ENCODE results near the gene ERP27. TPM values are rescaled to one million over a fixed set of nuclear protein-coding genes. Genes with fewer than 3 reads are reported as not detected.

Gene ERP27
- total RNA-seq (2014; rRNA removed; shearing (Covaris generic)), result 0.28 and 0.37 TPM in 2 replicates

- DNase-seq (ENCODE audit: low spot score), result no peak
Observed at GRCh38 chr12:14938301-14938700, at the start of gene ERP27. TSS of gene ERP27 (minus strand) at chr12:14938537. CDS start at chr12:14938508, 29 bp downstream.

GRCh38 chr12:14988035-14988434 lies 49.7 kb upstream of the ERP27 start:
- no peak for DNase-seq (ENCODE audit: low spot score)

GRCh38 chr12:14986449-14986848 lies 48.1 kb upstream of the ERP27 start:
- DNase-seq (ENCODE audit: low spot score), result peak; percentile 14

DNA sequence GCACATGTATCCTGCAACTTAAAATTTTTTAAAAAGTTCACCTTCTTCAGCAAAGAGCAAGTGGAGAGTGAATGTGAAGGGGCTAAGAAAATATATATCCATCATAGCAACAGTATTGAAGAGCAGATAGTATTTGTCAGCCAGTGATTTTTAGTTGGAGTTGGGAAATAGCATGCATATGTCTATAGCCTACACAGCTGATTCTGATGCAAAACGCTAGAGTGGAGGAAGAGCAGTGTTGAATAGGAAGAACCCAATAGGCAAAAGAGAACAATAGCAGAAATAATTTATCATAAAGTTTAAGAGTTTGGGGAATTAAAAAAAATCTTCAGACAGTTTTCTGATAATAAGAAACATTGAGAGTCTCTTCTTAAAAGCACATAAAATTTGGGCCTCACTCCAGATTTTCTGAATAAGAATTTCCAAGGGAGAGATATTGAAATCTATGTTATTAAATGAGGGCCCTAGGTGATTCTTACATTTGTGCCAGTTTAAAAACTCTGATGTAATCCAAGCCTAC lies 46.5 kb upstream of the ERP27 start:
- DNase-seq (ENCODE audit: low spot score), result no peak

DNA sequence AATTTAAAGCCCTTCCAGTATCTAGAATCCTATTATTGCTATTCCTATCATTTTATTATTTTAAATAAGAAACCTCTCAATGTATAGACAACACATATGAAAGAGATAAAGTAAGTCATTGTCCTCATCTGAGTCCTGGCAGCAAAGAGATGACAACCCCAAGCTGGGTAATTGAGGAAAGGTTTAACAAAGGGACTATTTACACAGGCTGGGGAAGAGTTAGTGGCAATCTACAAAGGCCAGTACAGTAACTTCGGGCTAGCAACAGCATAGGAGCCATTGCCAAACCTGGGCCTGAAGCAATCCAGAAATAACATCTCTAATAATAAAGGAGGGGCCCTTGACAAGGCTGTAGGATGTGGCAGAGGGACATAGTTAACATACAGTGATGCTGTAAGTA lies 45.7 kb upstream of the ERP27 start:
- no peak for DNase-seq (ENCODE audit: low spot score)

DNA sequence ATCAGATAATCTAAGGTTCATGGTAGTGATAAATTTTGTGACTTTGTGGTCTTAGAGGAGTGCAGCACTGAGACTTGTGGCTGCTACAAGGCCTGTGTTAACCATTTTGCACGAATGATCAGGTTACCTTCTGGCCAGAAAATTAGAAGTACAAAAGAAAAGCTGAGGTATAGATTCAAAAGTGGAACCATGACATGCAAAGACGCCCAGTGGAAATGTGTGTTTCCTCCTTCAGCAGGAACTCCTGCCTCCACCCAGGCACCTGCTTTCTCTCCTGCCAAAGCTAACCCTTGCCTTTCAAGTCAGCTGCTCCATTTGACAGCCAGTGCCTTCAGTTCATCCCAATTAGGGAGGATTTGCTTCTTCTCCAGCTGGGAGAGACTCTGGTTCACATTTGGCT lies 44.7 kb upstream of the ERP27 start:
- no peak for DNase-seq (ENCODE audit: low spot score)

- DNase-seq (ENCODE audit: low spot score), result no peak
Observed at GRCh38 chr12:14982562-14982961, 44.2 kb upstream of the ERP27 start.

GRCh38 chr12:14981049-14981448 lies 42.7 kb upstream of the ERP27 start:
- no peak for DNase-seq (ENCODE audit: low spot score)

DNA sequence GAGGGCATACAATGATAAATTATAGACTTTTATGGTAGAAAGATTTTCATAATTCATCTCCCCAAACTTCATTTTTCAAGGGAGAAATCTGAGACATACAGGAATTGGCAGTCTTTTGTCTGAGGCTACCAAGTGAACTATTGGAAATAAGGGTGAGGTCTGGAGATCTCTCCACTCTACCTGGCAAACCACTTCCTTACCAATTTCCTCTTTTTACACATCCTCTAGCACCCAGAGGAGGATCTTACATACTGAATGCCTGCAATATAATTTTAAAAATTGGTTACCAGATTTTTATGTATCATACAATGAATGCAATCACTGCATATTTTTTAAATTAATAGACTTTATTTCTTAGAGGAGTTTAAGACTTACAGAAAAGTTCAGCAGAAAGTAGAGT lies 41.1 kb upstream of the ERP27 start:
- DNase-seq (ENCODE audit: low spot score), result no peak

DNA sequence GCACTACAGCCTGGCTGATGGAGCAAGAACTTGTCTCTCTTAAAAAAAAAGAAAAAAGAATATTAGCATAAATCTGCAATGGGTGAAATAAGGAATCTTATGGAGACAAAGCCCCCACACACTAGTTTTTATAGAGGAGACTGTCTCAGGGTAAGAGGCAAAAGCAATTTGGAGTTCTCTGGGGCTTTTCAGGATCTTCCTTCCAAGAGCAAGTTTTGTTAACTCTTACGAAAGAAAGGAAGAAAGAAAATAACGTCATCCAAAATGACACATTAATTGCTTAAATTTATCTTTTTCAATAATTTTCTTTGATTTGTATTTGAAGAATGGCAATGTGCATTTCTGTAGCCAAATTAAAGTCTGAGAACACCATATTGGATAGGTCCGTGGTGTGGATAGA lies 38.3 kb upstream of the ERP27 start:
- DNase-seq (ENCODE audit: low spot score), result no peak

DNA sequence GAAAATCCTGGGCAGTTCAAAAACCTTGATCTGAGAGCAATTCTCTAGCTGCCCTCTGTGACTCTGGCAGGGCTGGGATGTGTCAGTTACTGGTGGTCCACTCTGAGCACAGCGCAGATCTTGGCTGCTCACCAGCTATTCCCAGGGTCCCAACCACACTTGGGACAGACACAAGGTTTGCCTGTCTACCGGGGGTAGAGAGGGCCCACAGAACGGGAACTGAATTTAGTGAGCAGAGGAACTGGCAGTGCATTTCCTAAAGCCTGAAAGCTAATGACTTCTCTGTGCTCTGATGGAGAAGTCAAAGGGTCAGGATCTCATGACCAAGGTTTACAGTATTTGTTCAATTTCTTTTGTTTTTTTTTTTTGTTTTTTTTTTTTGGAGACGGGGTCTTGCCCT lies 37.1 kb upstream of the ERP27 start:
- DNase-seq (ENCODE audit: low spot score), result no peak

- DNase-seq (ENCODE audit: low spot score), result no peak
Observed at GRCh38 chr12:14974633-14975032, 36.3 kb upstream of the ERP27 start.

GRCh38 chr12:14972816-14973215 lies 34.5 kb upstream of the ERP27 start, which contains the start of gene PDE6H:
TSS of gene PDE6H (plus strand) at chr12:14973042. CDS start at chr12:14978013, 4,971 bp downstream.
- no peak for DNase-seq (ENCODE audit: low spot score)

- DNase-seq (ENCODE audit: low spot score), result no peak
Observed at GRCh38 chr12:14970473-14970872, 32.1 kb upstream of the ERP27 start.

DNA sequence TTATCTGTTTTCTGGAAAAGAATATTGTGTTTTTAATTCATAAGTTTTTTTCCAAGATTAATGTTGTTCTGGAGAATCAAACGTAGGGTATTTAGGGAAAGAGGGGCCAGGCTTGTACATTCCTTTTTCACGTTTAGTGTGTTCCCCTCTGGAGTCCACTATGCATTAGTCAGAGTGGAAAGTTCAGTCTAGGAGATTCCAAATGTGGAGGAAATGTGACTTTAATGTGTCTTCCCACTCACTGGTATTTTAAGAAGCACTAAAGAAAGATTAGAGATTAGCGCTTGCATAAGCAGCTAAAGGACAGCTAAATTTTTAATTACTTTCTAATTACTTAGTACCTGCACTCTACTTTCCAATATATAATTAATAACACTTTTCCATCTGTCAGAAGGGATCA lies 30.1 kb upstream of the ERP27 start:
- DNase-seq (ENCODE audit: low spot score), result no peak

GRCh38 chr12:14965221-14965620 lies 26.9 kb upstream of the ERP27 start:
- no peak for DNase-seq (ENCODE audit: low spot score)

GRCh38 chr12:14964406-14964805 lies 26.1 kb upstream of the ERP27 start:
- no peak for DNase-seq (ENCODE audit: low spot score)

DNA sequence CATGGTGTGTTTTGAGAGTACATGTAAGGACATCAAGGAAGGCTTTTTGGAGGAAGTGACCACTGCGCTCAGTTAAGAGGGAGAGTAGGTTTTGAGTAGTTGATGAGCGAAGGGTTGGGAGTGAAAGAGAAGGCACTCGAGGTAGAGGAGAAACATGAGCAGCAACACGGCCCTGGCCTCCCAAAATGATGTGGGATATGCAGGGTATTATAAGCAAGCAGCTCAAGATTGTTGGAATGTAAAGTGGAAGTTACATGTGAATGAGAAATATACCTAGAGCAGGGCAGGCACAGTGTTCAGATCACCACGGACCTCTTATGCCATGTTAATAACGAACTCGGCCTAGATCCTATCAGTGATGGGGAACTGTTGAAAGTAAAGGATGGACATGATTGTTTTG lies 25.2 kb upstream of the ERP27 start:
- no peak for DNase-seq (ENCODE audit: low spot score)

DNA sequence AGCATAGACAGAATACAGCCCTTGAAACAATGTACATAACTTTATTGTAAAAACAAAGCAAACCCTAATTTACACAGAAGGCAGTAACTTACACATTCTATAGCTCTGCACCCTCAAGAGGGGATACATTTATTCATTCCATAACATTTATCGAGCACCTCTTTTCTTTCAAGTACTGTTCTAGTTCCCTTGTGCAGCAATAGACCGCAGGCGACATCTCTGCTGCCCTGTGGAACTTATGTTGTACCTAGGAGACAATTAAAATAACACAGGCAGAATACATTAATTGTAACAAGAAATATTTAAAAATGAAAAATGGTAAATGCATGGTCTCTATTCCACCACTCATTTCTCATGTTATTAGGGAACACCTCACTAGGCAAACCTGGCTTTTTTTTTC lies 24.5 kb upstream of the ERP27 start:
- no peak for DNase-seq (ENCODE audit: low spot score)

GRCh38 chr12:14962153-14962539 lies 23.8 kb upstream of the ERP27 start:
- DNase-seq (ENCODE audit: low spot score), result no peak

DNA sequence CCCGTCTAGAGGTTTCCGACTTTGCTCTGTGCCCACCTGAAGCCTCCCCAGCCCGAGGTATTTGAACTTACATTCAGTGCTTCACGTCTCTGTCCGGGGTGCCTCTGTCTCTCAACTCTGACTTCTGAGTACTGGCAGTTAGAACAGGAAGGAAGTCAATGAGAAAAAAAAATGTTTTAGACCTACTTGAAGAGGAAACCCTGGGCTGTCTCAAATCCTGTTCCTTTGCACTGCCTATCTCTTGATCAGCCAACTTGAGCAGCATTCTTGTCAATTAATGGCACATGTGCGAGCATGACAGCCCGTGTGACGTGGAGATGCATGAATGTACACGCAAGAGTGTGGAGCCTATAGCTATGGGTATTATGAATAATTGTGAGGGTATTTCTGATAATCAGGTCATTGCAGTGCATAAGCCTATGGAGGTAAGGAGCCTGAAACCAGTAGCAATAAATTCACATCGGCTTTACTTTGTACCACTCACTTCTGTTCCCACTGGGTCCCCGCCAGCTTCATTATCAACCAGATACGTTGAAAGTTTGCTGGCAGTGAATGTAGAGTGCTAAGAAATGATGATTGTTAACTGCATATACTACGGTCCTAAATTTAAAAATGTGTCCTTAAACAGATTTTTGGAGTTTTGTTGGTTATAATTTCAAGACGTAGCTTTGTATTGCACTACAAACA lies 23.3 kb upstream of the ERP27 start, which contains the start of gene ARHGDIB:
TSS of gene ARHGDIB (minus strand) at position 136 of the 687 bp plus-strand sequence. CDS start 10,889 bp downstream, outside the sequence.
- DNase-seq (ENCODE audit: low spot score), result no peak

DNA sequence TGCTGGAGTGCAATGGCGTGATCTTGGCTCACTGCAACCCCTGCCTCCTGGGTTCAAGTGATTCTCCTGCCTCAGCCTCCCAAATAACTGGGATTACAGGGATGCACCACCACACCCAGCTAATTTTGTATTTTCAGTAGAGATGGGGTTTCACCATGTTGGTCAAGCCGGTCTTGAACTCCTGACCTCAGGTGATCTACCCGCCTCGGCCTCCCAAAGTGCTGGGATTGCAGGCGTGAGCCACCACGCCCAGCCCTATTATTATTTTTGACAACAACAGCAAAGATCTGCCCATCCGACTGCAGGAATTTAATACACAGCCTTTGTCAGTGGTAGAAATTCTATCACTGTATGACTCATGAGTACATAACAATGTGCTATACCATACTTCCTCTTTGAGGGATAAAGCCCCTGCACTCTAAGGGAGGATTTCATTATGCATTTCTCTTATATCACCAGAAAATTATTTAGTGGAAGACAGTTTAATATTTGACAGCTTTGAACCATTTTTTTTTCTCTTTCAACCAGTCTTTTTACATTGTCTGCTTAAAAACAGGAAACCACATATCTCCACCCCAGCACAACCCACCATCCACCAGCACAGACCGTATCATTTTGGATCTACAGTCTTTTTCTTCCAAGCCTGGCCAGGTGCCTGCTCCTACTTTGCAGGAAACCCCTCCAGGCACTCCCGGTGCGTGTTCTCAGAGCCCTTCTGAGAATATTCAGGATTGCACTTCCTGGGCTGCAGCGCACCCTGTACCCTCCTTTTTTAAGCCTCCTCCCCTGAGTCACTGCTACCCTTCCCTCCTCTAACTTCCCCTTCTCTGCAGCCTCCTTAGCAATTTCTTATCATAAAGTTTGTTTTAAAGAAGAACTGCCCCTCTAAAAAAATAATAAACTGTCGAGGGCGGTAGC lies 22.5 kb upstream of the ERP27 start:
- DNase-seq (ENCODE audit: low spot score), result peak; percentile 55

All from HT-29 (cell line).